WTC11 (cell line): ENCODE results near the gene HBZ. TPM values are rescaled to one million over a fixed set of nuclear protein-coding genes. Genes with fewer than 3 reads are reported as not detected.
A peak's percentile ranks its signal among the peaks of the same experiment; 100 is the strongest.

ENCODE experiments used
- ATAC-seq: fragments of 200-7000 bp; cut with Tn5 transposase; 2 replicates; pipeline ENCODE4 v1.10.0; 2021; ENCODE audit warnings: mild to moderate bottlenecking, moderate library complexity
- CTCF ChIA-PET: fragments of 300-600 bp; sonication (Branson Sonifier 250); formaldehyde crosslinking; loops from one replicate; lab custom pipeline; 2021; ENCODE audit warnings: antibody characterized with exemption; lab: Charles Lee
- POLR2A ChIA-PET: fragments of 350-600 bp; sonication (Branson Sonifier 250); formaldehyde crosslinking; loops from one replicate; lab custom pipeline; 2021; ENCODE audit warnings: antibody characterized with exemption; lab: Charles Lee
- DNase-seq: peaks from one replicate; pipeline ENCODE4 v3.0.0; 2021; ENCODE audit warnings: low spot score
- H3K27ac Mint-ChIP-seq: 2 replicates; pipeline ENCODE4 v1.8.0; 2021; ENCODE audit warnings: mixed read lengths
- H3K27me3 Mint-ChIP-seq: 2 replicates; pipeline ENCODE4 v1.8.0; 2021; ENCODE audit warnings: low read depth, mild to moderate bottlenecking, moderate library complexity, mixed read lengths
- H3K36me3 Mint-ChIP-seq: 2 replicates; pipeline ENCODE4 v1.8.0; 2021; ENCODE audit warnings: mixed read lengths
- H3K4me1 Mint-ChIP-seq: 2 replicates; pipeline ENCODE4 v1.8.0; 2022; ENCODE audit warnings: mixed read lengths
- H3K4me3 Mint-ChIP-seq: 2 replicates; pipeline ENCODE4 v1.8.0; 2021; ENCODE audit warnings: mild to moderate bottlenecking, moderate library complexity, mixed read lengths
- H3K9me3 Mint-ChIP-seq: 2 replicates; pipeline ENCODE4 v1.8.0; 2021; ENCODE audit warnings: mixed read lengths
- ATF1 ChIP-seq: sonication (generic); formaldehyde crosslinking; IDR thresholded peaks from 2 replicates; pipeline ENCODE4 v1.8.1; 2023; ENCODE audit warnings: mild to moderate bottlenecking, moderate library complexity, missing genetic modification reagents
- ATF3 ChIP-seq: sonication (generic); formaldehyde crosslinking; conservative IDR thresholded peaks from 2 replicates; pipeline ENCODE4 v1.8.1; 2022; ENCODE audit warnings: mild to moderate bottlenecking, missing genetic modification reagents
- CTCF ChIP-seq: fragments of 200-600 bp; IDR thresholded peaks from 2 replicates; pipeline ENCODE4 v1.8.0; 2022; ENCODE audit warnings: antibody characterized with exemption
- E2F4 ChIP-seq: sonication (generic); formaldehyde crosslinking; IDR thresholded peaks from 2 replicates; pipeline ENCODE4 v1.8.1; 2022; ENCODE audit warnings: low read depth, mild to moderate bottlenecking, moderate library complexity, missing genetic modification reagents, borderline replicate concordance
- EMX1 ChIP-seq: fragments of 250-450 bp; sonication (Bioruptor Pico); IDR thresholded peaks from 2 replicates; pipeline ENCODE4 v1.8.0; 2021; ENCODE audit warnings: mild to moderate bottlenecking
- ERG ChIP-seq: fragments of 250-450 bp; sonication (Bioruptor Pico); IDR thresholded peaks from 2 replicates; pipeline ENCODE4 v1.8.0; 2021; ENCODE audit warnings: mild to moderate bottlenecking
- ESRRA ChIP-seq: sonication (generic); formaldehyde crosslinking; IDR thresholded peaks from 2 replicates; pipeline ENCODE4 v1.8.1; 2022; ENCODE audit warnings: mild to moderate bottlenecking, missing genetic modification reagents, borderline replicate concordance
- FOXJ3 ChIP-seq: sonication (generic); formaldehyde crosslinking; IDR thresholded peaks from 2 replicates; pipeline ENCODE4 v1.9.0; 2021; ENCODE audit warnings: missing genetic modification reagents, mild to moderate bottlenecking, borderline replicate concordance
- GRHL2 ChIP-seq: fragments of 250-450 bp; sonication (Bioruptor Pico); IDR thresholded peaks from 2 replicates; pipeline ENCODE4 v1.8.0; 2022; ENCODE audit warnings: mild to moderate bottlenecking, moderate library complexity; ENCODE audit not compliant: insufficient replicate concordance, severe bottlenecking
- MAX ChIP-seq: sonication (generic); formaldehyde crosslinking; IDR thresholded peaks from 2 replicates; pipeline ENCODE4 v1.8.0; 2022; ENCODE audit warnings: mild to moderate bottlenecking, missing genetic modification reagents
- NFATC4 ChIP-seq: fragments of 250-450 bp; sonication (Bioruptor Pico); IDR thresholded peaks from 2 replicates; pipeline ENCODE4 v1.9.0; 2021; ENCODE audit warnings: mild to moderate bottlenecking
- NFE2L1 ChIP-seq: sonication (generic); formaldehyde crosslinking; IDR thresholded peaks from 2 replicates; pipeline ENCODE4 v1.8.1; 2023; ENCODE audit warnings: missing genetic modification reagents
- NR2C2 ChIP-seq: sonication (generic); formaldehyde crosslinking; IDR thresholded peaks from 2 replicates; pipeline ENCODE4 v1.8.0; 2022; ENCODE audit warnings: mild to moderate bottlenecking, missing genetic modification reagents
- RORB ChIP-seq: fragments of 250-450 bp; sonication (Bioruptor Pico); IDR thresholded peaks from 2 replicates; pipeline ENCODE4 v1.9.0; 2021; ENCODE audit warnings: mild to moderate bottlenecking
- ZBTB21 ChIP-seq: sonication (generic); formaldehyde crosslinking; IDR thresholded peaks from 2 replicates; pipeline ENCODE4 v1.8.1; 2023; ENCODE audit warnings: mild to moderate bottlenecking, missing genetic modification reagents, borderline replicate concordance
- ZBTB43 ChIP-seq: sonication (generic); formaldehyde crosslinking; IDR thresholded peaks from 2 replicates; pipeline ENCODE4 v1.8.1; 2023; ENCODE audit warnings: mild to moderate bottlenecking, missing genetic modification reagents
- ZMAT4 ChIP-seq: fragments of 250-450 bp; sonication (Bioruptor Pico); IDR thresholded peaks from 2 replicates; pipeline ENCODE4 v1.9.0; 2021; ENCODE audit warnings: mild to moderate bottlenecking
- ZNF121 ChIP-seq: sonication (generic); formaldehyde crosslinking; IDR thresholded peaks from 2 replicates; pipeline ENCODE4 v1.8.0; 2023; ENCODE audit warnings: missing genetic modification reagents
- ZNF232 ChIP-seq: sonication (generic); formaldehyde crosslinking; IDR thresholded peaks from 2 replicates; pipeline ENCODE4 v1.8.0; 2022; ENCODE audit warnings: mild to moderate bottlenecking, missing genetic modification reagents
- ZNF416 ChIP-seq: fragments of 250-450 bp; sonication (Bioruptor Pico); IDR thresholded peaks from 2 replicates; pipeline ENCODE4 v1.9.0; 2021; ENCODE audit warnings: mild to moderate bottlenecking, inconsistent platforms
- total RNA-seq: library from RNA; stranded (reverse); gene quantifications from 3 replicates; pipeline ENCODE4 v1.2.3, GENCODE V29; 2021

HBZ gene
- total RNA-seq, 1 experiment from 2014 or later, result 0.52 TPM

- Mint-ChIP-seq H3K27me3 (no peaks in the 10 kb centered on the region), H3K9me3 (no peaks in the 10 kb centered on the region)
- POLR2A ChIA-PET, result interaction anchor here (0.5 to 0.7 kb wide), 5 partner anchors 10 to 215 kb away, joined by 3 to 5 read pairs (median 3); partner anchors contain the start of gene RHBDF1
These were observed 45.7 kb upstream of the HBZ start for GRCh38 chr16:106623-107324.

GRCh38 chr16:112153-112840 lies 40.1 kb upstream of the HBZ start:
- Mint-ChIP-seq H3K9me3 (no peaks in the 10 kb centered on the region), H3K4me1 (peaks cover 5% of the 10 kb centered on the region)
- CTCF ChIA-PET, result interaction anchor here (1.3 to 1.8 kb wide), 4 partner anchors 47 to 70 kb away, joined by 3 to 7 read pairs (median 6); partner anchors contain the start of genes HBM and HBQ1

More at GRCh38 chr16:106623-107324, 45.7 kb upstream of the HBZ start:
- DNase-seq (peak; percentile 50), ATAC-seq (peak; percentile 87)
- Mint-ChIP-seq H3K36me3 (peaks cover 19% of the 10 kb centered on the region), H3K4me1 (0 out of 2 replicates have a peak, but pooled peaks cover 3% of the 10 kb centered on the region), H3K4me3 (no peak overlapping the region), H3K27ac (peak overlapping the region; percentile 32; the same call in 1 of the 2 replicates)
- CTCF ChIA-PET, result interaction anchor here (0.6 to 5.7 kb wide), 59 partner anchors 9 to 1604 kb away, joined by 3 to 97 read pairs (median 4); partner anchors contain the start of genes AXIN1, DECR2, HBM and HBQ1
- TF ChIP-seq CTCF (peak; percentile 84), GRHL2 (no peak)

GRCh38 chr16:114327-114726 lies 38.1 kb upstream of the HBZ start:
- Mint-ChIP-seq H3K27ac (peak overlapping the region; percentile 49; the same call in 1 of the 2 replicates), H3K36me3 (peaks cover 41% of the 10 kb centered on the region)

More at GRCh38 chr16:112153-112840, 40.1 kb upstream of the HBZ start:
- DNase-seq (no peak), ATAC-seq (no peak)
- Mint-ChIP-seq H3K27ac (no peak overlapping the region; the same call in 1 of the 2 replicates), H3K36me3 (peaks cover 47% of the 10 kb centered on the region), H3K4me3 (no peak overlapping the region), H3K27me3 (no peaks in the 10 kb centered on the region)
- peak; percentile 78 for TF ChIP-seq ZNF121
- no peak for TF ChIP-seq ZBTB43
- POLR2A ChIA-PET, result no interaction called here

More at GRCh38 chr16:114327-114726, 38.1 kb upstream of the HBZ start:
- H3K9me3 Mint-ChIP-seq, result no peaks in the 10 kb centered on the region
- TF ChIP-seq NFATC4 (CRISPR knock-in tag) (no peak), ATF1 (CRISPR knock-in tag) (no peak), RORB (CRISPR knock-in tag) (no peak), NR2C2 (CRISPR knock-in tag) (no peak), EMX1 (CRISPR knock-in tag) (no peak), ZBTB21 (CRISPR knock-in tag) (no peak), ESRRA (CRISPR knock-in tag) (no peak), FOXJ3 (CRISPR knock-in tag) (no peak), ZBTB43 (no peak), ATF3 (CRISPR knock-in tag) (no peak), ZNF232 (no peak), MAX (CRISPR knock-in tag) (no peak), NFE2L1 (CRISPR knock-in tag) (no peak), E2F4 (CRISPR knock-in tag) (no peak), ZMAT4 (CRISPR knock-in tag) (no peak), ERG (CRISPR knock-in tag) (no peak), ZNF416 (CRISPR knock-in tag) (no peak)
- ATAC-seq, result no peak
- H3K4me1 Mint-ChIP-seq, result peaks cover 5% of the 10 kb centered on the region
- ChIA-PET POLR2A (no interaction called here), CTCF (no interaction called here)
- no peaks in the 10 kb centered on the region for H3K27me3 Mint-ChIP-seq
- no peak overlapping the region for H3K4me3 Mint-ChIP-seq
- no peak for DNase-seq
